ENCODE results near the gene CRISPLD2.

DNA sequence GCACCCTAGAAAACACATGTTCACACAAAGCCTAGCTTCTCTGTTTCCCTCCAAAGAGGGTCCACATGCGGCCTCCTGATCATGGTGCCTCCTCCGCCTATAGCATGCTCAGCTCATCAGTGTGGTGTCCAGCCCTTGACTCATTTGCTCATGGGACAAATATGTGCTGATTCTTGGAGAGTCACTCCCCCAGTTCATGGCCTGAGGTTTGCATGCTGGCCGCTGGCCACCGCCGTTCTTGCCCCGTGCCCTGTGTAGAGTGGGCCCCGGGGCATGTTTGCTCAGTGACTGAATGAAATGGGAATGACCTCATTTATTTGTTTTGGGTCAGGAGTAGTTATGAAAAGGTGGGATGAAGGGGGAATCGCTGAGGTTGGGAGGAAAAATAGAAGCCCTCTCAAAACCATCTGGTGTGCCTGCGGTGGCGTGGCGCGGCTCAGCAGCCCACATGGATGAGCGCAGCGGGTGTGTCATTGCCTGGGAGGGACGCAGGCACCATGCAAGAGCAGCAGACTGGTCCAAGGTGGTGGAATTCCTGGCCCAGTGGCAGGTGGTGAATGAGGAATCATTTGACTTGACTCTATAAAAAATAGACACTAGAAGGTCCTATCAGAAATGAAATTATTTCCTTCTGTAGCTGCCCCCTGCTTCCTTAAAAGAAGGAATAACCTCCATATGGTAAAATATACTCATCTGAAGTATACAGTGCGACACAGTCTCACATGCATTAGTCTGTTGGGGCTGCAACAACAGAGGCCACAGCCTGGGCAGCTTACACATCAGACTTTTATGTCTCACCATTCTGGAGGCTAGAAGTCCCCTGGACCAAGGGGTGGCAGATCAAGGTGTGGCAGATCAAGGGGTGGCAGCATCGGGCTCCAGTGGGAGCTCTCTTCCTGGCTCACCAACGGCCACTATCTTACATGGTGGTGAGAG lies 31.7 kb downstream of the CRISPLD2 start:
- TF ChIP-seq CTCF (IDR thresholded peaks at IDR 0.05) (no peak), JUN (CRISPR knock-in tag; IDR thresholded peaks at IDR 0.05) (no peak), SP1 (CRISPR knock-in tag; conservative IDR thresholded peaks at IDR 0.05) (no peak), USF2 (CRISPR knock-in tag; IDR thresholded peaks at IDR 0.05) (no peak), ETV6 (CRISPR knock-in tag; IDR thresholded peaks at IDR 0.05) (no peak), NR2C2 (CRISPR knock-in tag; IDR thresholded peaks at IDR 0.05) (no peak)

All from WTC11 (cell line).